ENCODE measurements around the gene PSMA5. TPM values are rescaled to one million over a fixed set of nuclear protein-coding genes. Genes with fewer than 3 reads are reported as not detected.
A peak's percentile ranks its signal among the peaks of the same experiment; 100 is the strongest.

Gene PSMA5
- total RNA-seq, 3 donors from 2014 or later: 67.9 to 103 (median 71.0) TPM

DNA sequence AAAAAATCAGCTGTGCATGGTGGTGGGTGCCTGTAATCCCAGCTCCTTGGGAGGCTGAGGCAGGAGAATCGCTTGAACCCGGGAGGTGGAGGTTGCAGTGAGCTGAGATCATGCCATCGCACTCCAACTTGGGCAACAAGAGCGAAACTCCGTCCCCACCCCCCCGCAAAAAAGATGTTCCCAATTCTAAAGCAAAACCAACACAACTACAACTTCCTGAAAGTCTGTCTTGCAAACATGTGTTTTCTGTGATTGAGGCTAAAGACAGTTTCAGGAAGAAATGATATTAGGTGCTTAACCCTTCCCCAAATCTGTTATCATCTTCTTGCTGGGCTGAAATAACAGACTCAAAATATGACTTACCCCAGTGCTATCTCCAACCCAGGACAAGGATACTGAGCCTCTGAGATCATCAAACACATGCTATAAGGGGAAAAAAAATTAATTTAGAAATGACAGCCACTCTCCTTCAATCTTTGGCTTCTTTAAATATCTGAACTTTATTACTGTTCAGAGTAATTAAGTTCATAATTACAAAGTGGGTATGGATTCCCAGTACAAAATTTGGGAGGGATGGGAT, 57.0 kb downstream of the PSMA5 start:
- Histone ChIP-seq H3K4me1 (ENCODE audit: low read depth) (peaks cover 6% of the 10 kb centered on the region), H3K9me3 (no peaks in the 10 kb centered on the region), H3K4me3 (no peak overlapping the region), H3K36me3 (ENCODE audit: low read depth) (no peaks in the 10 kb centered on the region)
- ATAC-seq (no peak), DNase-seq (no peak)
- TF ChIP-seq, protein P1, sequence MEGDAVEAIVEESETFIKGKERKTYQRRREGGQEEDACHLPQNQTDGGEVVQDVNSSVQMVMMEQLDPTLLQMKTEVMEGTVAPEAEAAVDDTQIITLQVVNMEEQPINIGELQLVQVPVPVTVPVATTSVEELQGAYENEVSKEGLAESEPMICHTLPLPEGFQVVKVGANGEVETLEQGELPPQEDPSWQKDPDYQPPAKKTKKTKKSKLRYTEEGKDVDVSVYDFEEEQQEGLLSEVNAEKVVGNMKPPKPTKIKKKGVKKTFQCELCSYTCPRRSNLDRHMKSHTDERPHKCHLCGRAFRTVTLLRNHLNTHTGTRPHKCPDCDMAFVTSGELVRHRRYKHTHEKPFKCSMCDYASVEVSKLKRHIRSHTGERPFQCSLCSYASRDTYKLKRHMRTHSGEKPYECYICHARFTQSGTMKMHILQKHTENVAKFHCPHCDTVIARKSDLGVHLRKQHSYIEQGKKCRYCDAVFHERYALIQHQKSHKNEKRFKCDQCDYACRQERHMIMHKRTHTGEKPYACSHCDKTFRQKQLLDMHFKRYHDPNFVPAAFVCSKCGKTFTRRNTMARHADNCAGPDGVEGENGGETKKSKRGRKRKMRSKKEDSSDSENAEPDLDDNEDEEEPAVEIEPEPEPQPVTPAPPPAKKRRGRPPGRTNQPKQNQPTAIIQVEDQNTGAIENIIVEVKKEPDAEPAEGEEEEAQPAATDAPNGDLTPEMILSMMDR (IDR thresholded peaks at IDR 0.05): no peak
- intact Hi-C loops (cut with DNase I, micrococcal nuclease): no loop called here

DNA sequence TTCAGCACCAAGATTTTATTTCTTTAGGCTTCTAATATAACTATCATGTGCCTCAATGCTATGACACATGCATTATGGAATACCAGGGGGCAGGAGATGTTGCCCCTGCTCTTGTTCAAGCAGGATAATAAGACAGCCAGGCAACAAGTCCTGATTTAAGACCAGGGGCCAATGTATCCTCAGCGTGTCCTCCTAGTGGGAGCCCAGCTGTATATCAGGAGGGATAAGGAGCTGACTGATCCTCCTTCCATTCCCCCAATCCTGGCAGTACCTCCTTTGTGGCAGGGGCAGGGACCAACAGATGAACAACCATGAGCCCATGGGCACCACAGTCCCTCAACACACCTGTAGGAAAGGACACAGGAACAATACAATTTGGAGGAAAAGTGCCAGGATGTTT, 57.8 kb downstream of the PSMA5 start:
- H3K9me3 ChIP-seq: no peaks in the 10 kb centered on the region
- ATAC-seq (no peak), DNase-seq (no peak)
- intact Hi-C loops (cut with DNase I, micrococcal nuclease): no loop called here
- peaks cover 3% of the 10 kb centered on the region for H3K4me1 ChIP-seq (ENCODE audit: low read depth)
- TF ChIP-seq, protein P1 (IDR thresholded peaks at IDR 0.05): no peak
- no peaks in the 10 kb centered on the region for H3K36me3 ChIP-seq (ENCODE audit: low read depth)
- H3K4me3 ChIP-seq: no peak overlapping the region

DNA sequence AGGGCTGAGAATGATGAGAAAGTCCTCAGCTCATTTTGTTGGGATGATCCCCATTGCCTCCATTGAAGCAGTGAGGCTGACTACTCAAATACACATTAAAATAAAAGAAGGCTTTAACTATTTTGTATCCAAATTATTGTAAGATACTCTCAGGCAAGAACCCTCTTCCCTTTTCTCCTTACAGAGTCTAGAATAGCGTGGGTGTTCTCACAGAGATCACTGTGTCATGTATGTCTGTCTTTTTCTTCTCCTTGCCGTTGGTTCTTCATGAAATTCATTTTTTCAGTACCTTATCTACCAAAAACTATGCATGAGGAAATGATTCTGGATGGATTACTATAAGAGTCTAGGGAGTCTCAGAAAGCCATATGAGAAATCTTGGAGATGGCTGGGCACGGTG, 58.6 kb downstream of the PSMA5 start:
- Histone ChIP-seq H3K9me3 (no peaks in the 10 kb centered on the region), H3K4me1 (ENCODE audit: low read depth) (no peaks in the 10 kb centered on the region), H3K4me3 (no peak overlapping the region), H3K36me3 (ENCODE audit: low read depth) (no peaks in the 10 kb centered on the region)
- ATAC-seq: no peak
- TF ChIP-seq, protein P1 (IDR thresholded peaks at IDR 0.05): no peak
- DNase-seq: no peak
- intact Hi-C loops (cut with DNase I, micrococcal nuclease): no loop called here

DNA sequence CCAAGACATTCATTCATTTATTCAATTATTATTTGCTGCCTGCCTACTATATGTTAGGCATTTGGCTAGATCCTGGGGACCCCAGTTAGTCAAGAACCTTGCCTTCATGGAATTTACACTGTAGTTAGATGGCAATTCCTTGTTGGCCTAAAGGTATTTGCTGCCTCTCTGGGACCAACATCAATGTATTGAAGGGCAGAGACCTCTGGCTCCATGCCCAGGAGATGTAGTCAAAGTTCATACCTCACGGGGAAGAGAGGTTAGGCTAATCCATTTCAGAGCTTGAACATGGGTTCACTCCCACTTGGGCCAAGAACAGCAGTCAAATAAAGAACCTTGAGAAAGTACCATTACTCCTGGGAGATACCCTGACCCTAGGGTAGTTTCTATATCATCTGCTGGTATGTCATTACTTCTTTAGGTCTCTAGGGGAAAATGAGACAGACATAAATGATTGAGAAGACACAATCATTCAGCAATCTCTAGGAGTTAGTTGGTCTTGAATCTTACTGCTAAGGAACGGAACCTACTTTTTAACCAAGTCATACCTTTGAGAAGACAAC, 60.5 kb downstream of the PSMA5 start:
- Histone ChIP-seq H3K4me3 (no peak overlapping the region), H3K4me1 (ENCODE audit: low read depth) (no peaks in the 10 kb centered on the region), H3K9me3 (no peaks in the 10 kb centered on the region), H3K36me3 (ENCODE audit: low read depth) (no peaks in the 10 kb centered on the region)
- peak; percentile 67 for ATAC-seq
- peak in 1 of 3 donors; percentile 82 for DNase-seq
- intact Hi-C loops (cut with DNase I, micrococcal nuclease): no loop called here
- TF ChIP-seq, protein P1 (IDR thresholded peaks at IDR 0.05): no peak

DNA sequence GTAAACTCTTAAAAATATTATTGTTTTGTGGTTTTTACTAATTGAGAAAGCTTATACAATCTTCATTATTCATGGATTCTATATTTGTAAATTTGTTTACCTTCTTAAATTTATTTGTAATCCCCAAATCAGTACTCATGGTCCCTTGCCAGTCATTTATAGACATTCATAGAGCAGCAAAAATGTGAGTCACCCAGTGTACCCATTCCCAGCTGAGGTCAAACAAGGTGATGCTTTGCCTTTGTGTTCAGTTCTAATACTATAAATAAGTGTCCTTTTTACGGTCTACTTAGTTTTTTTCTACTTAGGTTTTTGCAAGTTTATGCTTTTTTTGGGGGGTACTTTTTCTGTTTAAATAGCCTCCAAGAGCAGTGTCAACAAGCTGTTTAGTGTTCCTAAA, 64.6 kb downstream of the PSMA5 start:
- H3K36me3 ChIP-seq (ENCODE audit: low read depth): no peaks in the 10 kb centered on the region
- TF ChIP-seq, protein P1 (IDR thresholded peaks at IDR 0.05): no peak
- no peaks in the 10 kb centered on the region for H3K4me1 ChIP-seq (ENCODE audit: low read depth)
- no peak for ATAC-seq
- intact Hi-C loops (cut with DNase I, micrococcal nuclease): no loop called here
- no peak for DNase-seq
- no peaks in the 10 kb centered on the region for H3K9me3 ChIP-seq
- no peak overlapping the region for H3K4me3 ChIP-seq
